AG09319 (cell line): Measurements from ENCODE around the gene BRICD5.

Experiments used
- DNase-seq: peaks from one replicate; pipeline ENCODE4 v3.0.0-alpha.2; 2010; ENCODE audit warnings: low read depth; ENCODE audit errors: extremely low read depth
- TF ChIP-seq, protein P1 (sequence below): IDR thresholded peaks from 2 replicates; pipeline ENCODE4 v1.5.1; 2011; ENCODE audit warnings: low read depth, mild to moderate bottlenecking, inconsistent platforms, low read length, moderate library complexity

The BRICD5 gene

DNA sequence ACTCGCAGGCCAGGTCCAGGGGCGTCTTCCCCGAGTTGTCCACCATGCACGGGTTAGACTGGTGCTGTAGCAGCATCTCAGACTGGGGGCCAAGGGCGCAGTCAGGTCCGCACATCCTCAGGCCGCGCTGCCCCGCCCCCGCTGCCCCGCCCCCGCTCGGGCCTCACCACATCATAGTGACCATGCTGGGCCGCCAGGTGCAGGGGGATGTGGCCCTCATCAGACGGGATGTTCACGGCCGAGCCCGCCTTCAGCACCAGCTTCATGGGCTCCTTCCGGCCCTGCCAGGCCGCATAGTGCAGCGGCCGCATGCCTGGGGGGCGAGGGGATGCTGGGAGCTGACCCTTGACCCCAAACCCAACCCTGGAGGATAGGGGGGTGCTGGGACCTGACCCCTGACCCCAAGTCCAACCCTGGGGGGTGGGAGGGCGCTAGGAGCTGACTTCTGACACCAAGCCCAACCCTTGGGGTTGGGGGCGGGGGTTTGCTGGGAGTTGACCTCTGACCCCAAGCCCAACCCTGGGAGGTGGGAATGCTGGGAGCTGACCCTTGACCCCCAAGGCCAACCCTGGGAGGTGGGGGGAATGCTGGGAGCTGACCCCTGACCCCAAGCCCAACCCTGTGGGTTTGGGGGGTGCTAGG, 21.3 kb downstream of the BRICD5 start:
- TF ChIP-seq, protein P1, sequence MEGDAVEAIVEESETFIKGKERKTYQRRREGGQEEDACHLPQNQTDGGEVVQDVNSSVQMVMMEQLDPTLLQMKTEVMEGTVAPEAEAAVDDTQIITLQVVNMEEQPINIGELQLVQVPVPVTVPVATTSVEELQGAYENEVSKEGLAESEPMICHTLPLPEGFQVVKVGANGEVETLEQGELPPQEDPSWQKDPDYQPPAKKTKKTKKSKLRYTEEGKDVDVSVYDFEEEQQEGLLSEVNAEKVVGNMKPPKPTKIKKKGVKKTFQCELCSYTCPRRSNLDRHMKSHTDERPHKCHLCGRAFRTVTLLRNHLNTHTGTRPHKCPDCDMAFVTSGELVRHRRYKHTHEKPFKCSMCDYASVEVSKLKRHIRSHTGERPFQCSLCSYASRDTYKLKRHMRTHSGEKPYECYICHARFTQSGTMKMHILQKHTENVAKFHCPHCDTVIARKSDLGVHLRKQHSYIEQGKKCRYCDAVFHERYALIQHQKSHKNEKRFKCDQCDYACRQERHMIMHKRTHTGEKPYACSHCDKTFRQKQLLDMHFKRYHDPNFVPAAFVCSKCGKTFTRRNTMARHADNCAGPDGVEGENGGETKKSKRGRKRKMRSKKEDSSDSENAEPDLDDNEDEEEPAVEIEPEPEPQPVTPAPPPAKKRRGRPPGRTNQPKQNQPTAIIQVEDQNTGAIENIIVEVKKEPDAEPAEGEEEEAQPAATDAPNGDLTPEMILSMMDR = no peak
- DNase-seq = no peak

- DNase-seq = no peak
Measured at GRCh38 chr16:2188395-2188794, 22.3 kb downstream of the BRICD5 start.

GRCh38 chr16:2187212-2187611, 23.5 kb downstream of the BRICD5 start:
- DNase-seq = no peak
- TF ChIP-seq, protein P1 = no peak

More at GRCh38 chr16:2188395-2188794, 22.3 kb downstream of the BRICD5 start:
- TF ChIP-seq, protein P1 = no peak

- TF ChIP-seq, protein P1 = no peak
- no peak for DNase-seq
Measured at GRCh38 chr16:2186505-2186904, 24.2 kb downstream of the BRICD5 start.

GRCh38 chr16:2186064-2186463, 24.6 kb downstream of the BRICD5 start:
- TF ChIP-seq, protein P1 = no peak
- DNase-seq = no peak

DNA sequence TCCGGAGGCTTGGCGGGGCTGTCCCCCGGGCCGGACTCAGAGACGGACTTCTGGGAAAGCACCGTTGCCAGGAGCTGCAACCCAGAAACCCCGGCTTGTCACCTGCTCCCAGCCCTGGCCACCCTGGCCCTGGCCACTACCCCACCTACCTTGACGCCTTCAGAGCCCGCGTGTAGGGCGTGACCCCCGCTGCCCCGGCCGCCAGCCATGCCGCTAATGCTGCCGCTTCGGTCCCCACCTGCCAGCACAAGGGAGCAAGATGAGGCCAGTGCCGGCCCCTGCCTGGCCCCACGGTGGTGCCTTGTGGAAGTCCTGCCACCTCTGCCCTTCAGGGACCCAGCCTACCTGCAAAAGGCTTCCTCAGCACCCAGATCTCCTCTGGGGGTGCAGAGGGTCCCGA, 25.7 kb downstream of the BRICD5 start:
- no peak for DNase-seq
- TF ChIP-seq, protein P1 = no peak

- no peak for DNase-seq
Measured at GRCh38 chr16:2184346-2184745, 26.3 kb downstream of the BRICD5 start.

More at GRCh38 chr16:2184346-2184745, 26.3 kb downstream of the BRICD5 start:
- TF ChIP-seq, protein P1 = no peak
